ENCODE data around the gene CALHM5. TPM values are rescaled to one million over a fixed set of nuclear protein-coding genes. Genes with fewer than 3 reads are reported as not detected.
A peak's percentile ranks its signal among the peaks of the same experiment; 100 is the strongest.

The CALHM5 gene
- total RNA-seq, 1 experiment from 2014 or later = not detected

- POLR2A ChIA-PET (ENCODE audit: unreplicated experiment) = no interaction called here
- Histone ChIP-seq H3K9me3 (ENCODE audit: insufficient read depth, low read depth) (no peaks in the 10 kb centered on the region), H4K20me1 (ENCODE audit: insufficient read depth) (no peaks in the 10 kb centered on the region), H3K9me2 (ENCODE audit: insufficient read depth) (no peaks in the 10 kb centered on the region), H3K36me3 (ENCODE audit: low read depth) (no peaks in the 10 kb centered on the region), H2AFZ (no peak overlapping the region), H3F3A (ENCODE audit: insufficient read depth, low read depth) (no peaks in the 10 kb centered on the region), H3K27me3 (ENCODE audit: insufficient read depth, low read depth) (no peaks in the 10 kb centered on the region), H3K27ac (no peak overlapping the region), H3K4me3 (no peak overlapping the region), H3K79me2 (ENCODE audit: low read depth) (no peaks in the 10 kb centered on the region), H3K4me1 (replicated peaks; ENCODE audit: insufficient read depth) (no peaks in the 10 kb centered on the region; the same call in 1 of the 2 replicates), H3K4me2 (no peak overlapping the region)
- peak; percentile 47 to 54 for DNase-seq
- CTCF ChIA-PET = no interaction called here
- no TSS peak for BruUV-seq (replicated peaks)
- peak; percentile 91 for TF ChIP-seq CTCF (conservative IDR thresholded peaks at IDR 0.05)
- TF ChIP-seq EZH2 (IDR thresholded peaks at IDR 0.05; ENCODE audit: low read depth) = no peak
- intact Hi-C loops (cut with micrococcal nuclease; ENCODE audit: unreplicated experiment) = loop anchor here (1.0 to 10.0 kb wide), 2 partner anchors 245 to 313 kb away; no protein-coding TSS in a partner anchor
Measured at GRCh38 chr6:116531675-116532570, 20.5 kb downstream of the CALHM5 start.

DNA sequence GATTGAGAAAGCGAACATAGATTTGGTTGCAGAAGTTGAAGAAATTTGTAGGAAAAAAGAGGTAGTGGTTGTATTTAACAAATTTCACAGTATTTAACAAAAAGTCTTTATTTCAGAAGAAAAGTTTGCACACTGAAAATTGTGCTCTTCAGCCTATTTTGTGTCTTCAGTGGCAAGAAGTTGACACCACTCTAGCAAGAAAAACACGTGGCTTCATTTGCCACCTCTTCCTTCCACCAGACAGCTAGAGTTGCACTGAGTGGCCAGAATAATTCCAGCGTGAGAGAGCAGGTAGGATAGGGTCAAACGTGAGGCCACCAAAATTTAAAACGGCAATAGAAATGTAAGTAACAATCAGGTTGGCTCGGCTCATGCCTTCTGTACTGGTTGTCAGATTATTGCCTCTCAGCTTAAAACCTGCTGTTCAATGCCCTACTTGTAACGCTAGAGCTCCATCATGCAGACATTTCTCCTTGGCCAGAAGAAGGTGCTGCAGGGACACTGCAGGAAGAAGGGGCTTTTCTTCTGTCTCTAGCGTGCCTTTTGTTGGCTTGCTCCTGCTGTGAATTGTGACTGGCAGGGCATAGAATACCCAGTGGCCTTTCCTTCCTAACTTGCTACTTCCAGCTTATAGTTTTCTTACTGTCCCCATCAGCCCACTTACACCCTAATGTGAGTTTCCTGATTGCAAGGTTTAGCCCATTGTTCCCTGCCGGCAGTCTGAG is 22.0 kb downstream of the CALHM5 start:
- no peaks in the 10 kb centered on the region for H3K27me3 ChIP-seq (ENCODE audit: insufficient read depth, low read depth)
- DNase-seq = no peak
- TF ChIP-seq CTCF (conservative IDR thresholded peaks at IDR 0.05) (no peak), EZH2 (IDR thresholded peaks at IDR 0.05; ENCODE audit: low read depth) (no peak)
- H3K4me3 ChIP-seq = no peak overlapping the region
- no peaks in the 10 kb centered on the region for H3K9me2 ChIP-seq (ENCODE audit: insufficient read depth)
- no peaks in the 10 kb centered on the region for H4K20me1 ChIP-seq (ENCODE audit: insufficient read depth)
- no peak overlapping the region for H3K27ac ChIP-seq
- H3K79me2 ChIP-seq (ENCODE audit: low read depth) = no peaks in the 10 kb centered on the region
- no peaks in the 10 kb centered on the region for H3K36me3 ChIP-seq (ENCODE audit: low read depth)
- H2AFZ ChIP-seq = no peak overlapping the region
- ChIA-PET POLR2A (ENCODE audit: unreplicated experiment) (no interaction called here), CTCF (interaction anchor here (0.6 to 1.2 kb wide), 3 partner anchors 27 to 420 kb away, joined by 3 to 9 read pairs (median 3); no protein-coding TSS in a partner anchor)
- no TSS peak for BruUV-seq (replicated peaks)
- no peaks in the 10 kb centered on the region; the same call in 1 of the 2 replicates for H3K4me1 ChIP-seq (replicated peaks; ENCODE audit: insufficient read depth)
- H3K9me3 ChIP-seq (ENCODE audit: insufficient read depth, low read depth) = no peaks in the 10 kb centered on the region
- no peak overlapping the region for H3K4me2 ChIP-seq
- intact Hi-C loops (cut with micrococcal nuclease; ENCODE audit: unreplicated experiment) = loop anchor here (10.0 kb wide), 1 partner anchor 311 kb away; no protein-coding TSS in a partner anchor
- H3F3A ChIP-seq (ENCODE audit: insufficient read depth, low read depth) = no peaks in the 10 kb centered on the region

GRCh38 chr6:116535109-116535508 is 23.7 kb downstream of the CALHM5 start:
- Histone ChIP-seq H3K9me2 (ENCODE audit: insufficient read depth) (no peaks in the 10 kb centered on the region), H3F3A (ENCODE audit: insufficient read depth, low read depth) (no peaks in the 10 kb centered on the region), H3K79me2 (ENCODE audit: low read depth) (no peaks in the 10 kb centered on the region), H3K27ac (no peak overlapping the region), H2AFZ (no peak overlapping the region), H4K20me1 (ENCODE audit: insufficient read depth) (no peaks in the 10 kb centered on the region), H3K27me3 (ENCODE audit: insufficient read depth, low read depth) (no peaks in the 10 kb centered on the region), H3K4me3 (no peak overlapping the region), H3K4me2 (no peak overlapping the region), H3K36me3 (ENCODE audit: low read depth) (no peaks in the 10 kb centered on the region), H3K4me1 (replicated peaks; ENCODE audit: insufficient read depth) (no peaks in the 10 kb centered on the region; the same call in 1 of the 2 replicates), H3K9me3 (ENCODE audit: insufficient read depth, low read depth) (no peaks in the 10 kb centered on the region)
- BruUV-seq (replicated peaks) = no TSS peak
- TF ChIP-seq CTCF (conservative IDR thresholded peaks at IDR 0.05) = no peak
- no peak for TF ChIP-seq EZH2 (IDR thresholded peaks at IDR 0.05; ENCODE audit: low read depth)
- peak in 1 of 2 experiments; percentile 56 for DNase-seq
- intact Hi-C loops (cut with micrococcal nuclease; ENCODE audit: unreplicated experiment) = loop anchor here (10.0 kb wide), 1 partner anchor 310 kb away; no protein-coding TSS in a partner anchor
- ChIA-PET CTCF (interaction anchor here (1.4 kb wide), 1 partner anchor 247 kb away, joined by 7 read pairs; no protein-coding TSS in a partner anchor), POLR2A (ENCODE audit: unreplicated experiment) (no interaction called here)

Measured in PC-9 (cell line).